NT2/D1 (cell line): ENCODE data around the gene MMP17.

Source experiments
- SUZ12 ChIP-seq: IDR thresholded peaks from 2 replicates; pipeline ENCODE4 v1.6.1; 2011; ENCODE audit not compliant: insufficient read length, insufficient read depth; ENCODE audit errors: extremely low read depth
- YY1 ChIP-seq: IDR thresholded peaks from 2 replicates; pipeline ENCODE4 v1.6.1; 2011; ENCODE audit not compliant: insufficient read length, insufficient read depth
- ZNF274 ChIP-seq: IDR thresholded peaks from 2 replicates; pipeline ENCODE4 v1.6.1; 2011; ENCODE audit warnings: mild to moderate bottlenecking, low read depth, low read length

DNA sequence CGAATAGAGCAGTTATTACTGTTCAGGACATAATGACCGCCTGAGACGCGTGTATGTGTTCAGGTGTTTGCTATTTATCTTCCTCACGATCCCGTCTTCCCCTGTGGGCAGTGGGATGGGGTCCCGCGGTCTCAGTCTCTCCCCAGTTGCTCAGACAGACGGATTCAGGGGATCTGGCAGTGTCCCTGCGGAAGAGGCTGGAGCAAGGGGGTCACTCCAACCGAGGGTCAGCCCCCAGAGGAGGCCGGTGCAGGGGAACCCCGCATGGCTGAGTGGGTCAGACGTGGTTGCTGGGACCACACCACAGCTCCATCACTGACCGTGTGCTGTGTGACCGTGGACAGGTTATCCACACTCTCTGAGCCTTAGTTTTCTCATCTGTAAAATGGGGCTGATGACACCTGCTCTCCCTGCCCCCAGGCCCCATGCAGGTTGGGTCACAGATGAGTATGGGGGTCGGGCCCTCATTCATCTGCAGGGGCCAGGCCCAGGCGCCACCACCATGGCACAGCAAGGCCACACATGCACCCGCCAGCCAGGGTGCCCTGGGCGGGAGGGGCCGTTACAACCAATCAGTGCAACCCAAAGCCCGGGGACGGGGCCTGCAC lies 5.2 kb downstream of the MMP17 start:
- no peak for TF ChIP-seq SUZ12
- TF ChIP-seq ZNF274, result no peak
- TF ChIP-seq YY1, result no peak
